K562 (cell line): ENCODE results near the gene MARS1. TPM values are rescaled to one million over a fixed set of nuclear protein-coding genes. Genes with fewer than 3 reads are reported as not detected.

Experiments used
- CC2D1A ChIP-seq: fragments of 450-650 bp; IDR thresholded peaks from 2 replicates; pipeline ENCODE4 v1.6.1; 2017; ENCODE audit warnings: mild to moderate bottlenecking
- CXXC5 ChIP-seq: fragments of 250-450 bp; sonication (Bioruptor Pico); IDR thresholded peaks from 2 replicates; pipeline ENCODE4 v1.8.0; 2022; ENCODE audit warnings: inconsistent platforms, mild to moderate bottlenecking, moderate library complexity
- ESRRB ChIP-seq: fragments of 250-450 bp; sonication (Bioruptor Pico); IDR thresholded peaks from 2 replicates; pipeline ENCODE4 v1.5.0; 2020; ENCODE audit warnings: mild to moderate bottlenecking, moderate library complexity, borderline replicate concordance
- FIP1L1 ChIP-seq: fragments of 200-400 bp; formaldehyde crosslinking; IDR thresholded peaks from 2 replicates; pipeline ENCODE4 v1.6.1; 2018; ENCODE audit warnings: mild to moderate bottlenecking, low read depth, low read length; ENCODE audit not compliant: poor library complexity, severe bottlenecking
- KAT2B ChIP-seq: IDR thresholded peaks from one replicate; pipeline ENCODE4 v1.6.1; 2012; ENCODE audit warnings: low read depth, mild to moderate bottlenecking, control low read depth, inconsistent platforms, low read length, moderate library complexity
- KAT7 ChIP-seq: sonication (generic); formaldehyde crosslinking; IDR thresholded peaks from 2 replicates; pipeline ENCODE4 v1.8.0; 2022; ENCODE audit warnings: missing genetic modification reagents, mild to moderate bottlenecking, borderline replicate concordance
- NRF1 ChIP-seq, 2 experiments: fragments of 450-650 bp; IDR thresholded peaks in 1 of 2; conservative IDR thresholded peaks in 1 of 2; 2 replicates each; pipeline ENCODE4 v1.6.1; 2014; ENCODE audit warnings: mild to moderate bottlenecking in 2 of 2
- RAD21 ChIP-seq, 2 experiments: fragments of 250-450 bp in 1 of 2; fragments of 450-650 bp in 1 of 2; sonication (Bioruptor Pico) in 1 of 2; formaldehyde crosslinking in 1 of 2; IDR thresholded peaks in 1 of 2; conservative IDR thresholded peaks in 1 of 2; 2 replicates each; pipeline versions ENCODE4 v1.4.0 to v1.8.0; 2020 to 2022; ENCODE audit warnings: mild to moderate bottlenecking in 2 of 2, moderate library complexity in 1 of 2
- SOX6 ChIP-seq: fragments of 450-650 bp; IDR thresholded peaks from 2 replicates; pipeline ENCODE4 v1.6.1; 2014; ENCODE audit warnings: mild to moderate bottlenecking
- STAT5B ChIP-seq: fragments of 250-450 bp; sonication (Bioruptor Pico); IDR thresholded peaks from 2 replicates; pipeline ENCODE4 v1.8.0; 2021; ENCODE audit warnings: mild to moderate bottlenecking, inconsistent platforms
- TBP ChIP-seq: optimal IDR thresholded peaks from 2 replicates; pipeline ENCODE3; 2011; ENCODE audit warnings: low read depth, low read length, improper control_type of control experiment
- ZNF143 ChIP-seq: sonication (generic); formaldehyde crosslinking; IDR thresholded peaks from 2 replicates; pipeline ENCODE4 v1.9.0; 2022; ENCODE audit warnings: mild to moderate bottlenecking, missing genetic modification reagents
- ZNF232 ChIP-seq: sonication (generic); formaldehyde crosslinking; IDR thresholded peaks from 2 replicates; pipeline ENCODE4 v1.8.0; 2022; ENCODE audit warnings: mild to moderate bottlenecking, missing genetic modification reagents
- polyA plus RNA-seq, 8 experiments: library from polyadenylated mRNA; depleted of rRNA in 4 of 8; stranded (reverse) in 5 of 8; unstranded in 3 of 8; fragments of >200 nt; fragmentation: Nextera tagmentation in 2 of 8; fragmentation: Illumina TruSeq in 1 of 8; extraction: Ambion mirVana in 2 of 8; extraction: Trizol in 1 of 8; gene quantifications; 2 replicates each; pipeline versions ENCODE4 v1.2.1 to v1.2.3, GENCODE V29; 2011 to 2014; ENCODE audit warnings: inconsistent platforms in 1 of 8, missing spikeins in 1 of 8
- total RNA-seq, 7 experiments: library from RNA; depleted of rRNA in 6 of 7; stranded (reverse); fragments of >200 nt in 6 of 7; fragmentation: Illumina TruSeq in 2 of 7; extraction: Trizol in 2 of 7; gene quantifications; 2 replicates each; pipeline versions ENCODE4 v1.2.1 to v1.2.3, GENCODE V29; 2011 to 2021; ENCODE audit warnings: low replicate concordance in 1 of 7
- TF ChIP-seq, protein P1 (sequence below): fragments of 450-650 bp; IDR thresholded peaks from 2 replicates; pipeline ENCODE4 v1.6.1; 2016; ENCODE audit warnings: borderline replicate concordance
- TF ChIP-seq, protein P2 (sequence below): fragments of 450-650 bp; IDR thresholded peaks from 2 replicates; pipeline ENCODE4 v1.6.1; 2016
- TF ChIP-seq, protein P3 (sequence below): sonication (generic); formaldehyde crosslinking; IDR thresholded peaks from 2 replicates; pipeline ENCODE4 v1.5.0; 2020; ENCODE audit warnings: missing genetic modification reagents
- TF ChIP-seq, protein P4 (sequence below): sonication (generic); formaldehyde crosslinking; IDR thresholded peaks from 2 replicates; pipeline ENCODE4 v1.8.1; 2023; ENCODE audit warnings: missing genetic modification reagents, mild to moderate bottlenecking, borderline replicate concordance

The MARS1 gene
- total and polyA plus RNA-seq, 9 of the 15 experiments (the other 6 are each of a cell fraction or from before 2014, with no cell fraction given) = 117 to 382 (median 220) TPM

DNA sequence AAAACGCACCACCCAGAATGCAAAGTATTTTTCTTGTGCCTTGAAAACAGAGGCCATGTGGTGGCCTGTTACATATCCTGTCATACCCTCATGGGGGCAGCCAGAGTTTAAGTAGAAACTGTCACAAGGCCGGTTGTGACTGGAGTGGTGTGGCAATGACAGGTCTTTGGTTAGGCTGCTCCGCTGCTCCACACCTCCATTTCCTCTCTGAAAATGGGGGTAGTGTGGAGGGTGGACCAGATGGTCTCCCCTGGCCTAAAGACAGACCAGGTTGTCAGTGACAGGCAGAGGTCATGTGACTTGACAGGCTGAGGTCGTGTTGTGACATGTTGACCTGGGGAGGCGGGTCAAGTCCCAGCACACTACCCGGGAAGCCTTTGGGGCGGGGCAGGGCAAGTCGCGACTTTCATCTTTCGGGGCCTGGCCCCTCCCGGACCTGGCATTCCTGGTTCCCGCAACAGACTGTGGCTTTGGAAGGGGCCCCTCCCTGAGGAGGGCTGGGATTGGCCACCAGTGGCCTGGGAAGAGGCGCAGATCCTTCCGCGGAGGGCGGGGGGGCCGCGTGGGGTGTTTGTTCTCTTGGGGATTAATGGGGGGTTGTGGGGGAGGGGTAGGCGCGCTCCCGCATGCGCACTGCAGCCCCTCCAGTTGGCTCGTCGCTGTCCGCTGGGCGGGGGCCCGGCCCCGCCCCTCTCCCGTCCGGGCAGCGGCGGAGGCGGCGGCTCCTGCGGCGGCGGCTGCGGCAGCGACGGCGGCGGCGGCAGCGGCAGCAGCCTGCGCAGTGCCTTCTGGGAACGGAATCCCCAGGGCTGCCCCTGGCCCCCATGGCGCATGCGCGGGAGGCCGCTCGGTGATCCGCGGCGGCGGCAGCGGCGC lies 34.4 kb downstream of the MARS1 start, which contains the start of gene MBD6 (continued):
- TF ChIP-seq, protein P1, sequence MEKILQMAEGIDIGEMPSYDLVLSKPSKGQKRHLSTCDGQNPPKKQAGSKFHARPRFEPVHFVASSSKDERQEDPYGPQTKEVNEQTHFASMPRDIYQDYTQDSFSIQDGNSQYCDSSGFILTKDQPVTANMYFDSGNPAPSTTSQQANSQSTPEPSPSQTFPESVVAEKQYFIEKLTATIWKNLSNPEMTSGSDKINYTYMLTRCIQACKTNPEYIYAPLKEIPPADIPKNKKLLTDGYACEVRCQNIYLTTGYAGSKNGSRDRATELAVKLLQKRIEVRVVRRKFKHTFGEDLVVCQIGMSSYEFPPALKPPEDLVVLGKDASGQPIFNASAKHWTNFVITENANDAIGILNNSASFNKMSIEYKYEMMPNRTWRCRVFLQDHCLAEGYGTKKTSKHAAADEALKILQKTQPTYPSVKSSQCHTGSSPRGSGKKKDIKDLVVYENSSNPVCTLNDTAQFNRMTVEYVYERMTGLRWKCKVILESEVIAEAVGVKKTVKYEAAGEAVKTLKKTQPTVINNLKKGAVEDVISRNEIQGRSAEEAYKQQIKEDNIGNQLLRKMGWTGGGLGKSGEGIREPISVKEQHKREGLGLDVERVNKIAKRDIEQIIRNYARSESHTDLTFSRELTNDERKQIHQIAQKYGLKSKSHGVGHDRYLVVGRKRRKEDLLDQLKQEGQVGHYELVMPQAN = peak; percentile 97
- TF ChIP-seq ESRRB (CRISPR knock-in tag) (no peak), NRF1 (conservative IDR thresholded peaks at IDR 0.05 in 1 of 2, IDR thresholded peaks at IDR 0.05 in 1 of 2) (peak; percentile 91 to 92), STAT5B (CRISPR knock-in tag) (no peak), SOX6 (peak; percentile 74; the same call in 1 of the 2 replicates), FIP1L1 (peak; percentile 50), ZNF232 (no peak), KAT7 (CRISPR knock-in tag) (peak; percentile 64; the same call in 1 of the 2 replicates), TBP (peak; percentile 68), CXXC5 (CRISPR knock-in tag) (peak; percentile 74), RAD21 (CRISPR knock-in tag; conservative IDR thresholded peaks at IDR 0.05 in 1 of 2, IDR thresholded peaks at IDR 0.05 in 1 of 2) (peak in 1 of 2 experiments; percentile 44; a peak in 1 of 4 replicates), KAT2B (peak; percentile 69), CC2D1A (0 out of 2 replicates have a peak, but pooled peaks have one; percentile 33), ZNF143 (CRISPR knock-in tag) (peak; percentile 66)
- TF ChIP-seq, protein P2, sequence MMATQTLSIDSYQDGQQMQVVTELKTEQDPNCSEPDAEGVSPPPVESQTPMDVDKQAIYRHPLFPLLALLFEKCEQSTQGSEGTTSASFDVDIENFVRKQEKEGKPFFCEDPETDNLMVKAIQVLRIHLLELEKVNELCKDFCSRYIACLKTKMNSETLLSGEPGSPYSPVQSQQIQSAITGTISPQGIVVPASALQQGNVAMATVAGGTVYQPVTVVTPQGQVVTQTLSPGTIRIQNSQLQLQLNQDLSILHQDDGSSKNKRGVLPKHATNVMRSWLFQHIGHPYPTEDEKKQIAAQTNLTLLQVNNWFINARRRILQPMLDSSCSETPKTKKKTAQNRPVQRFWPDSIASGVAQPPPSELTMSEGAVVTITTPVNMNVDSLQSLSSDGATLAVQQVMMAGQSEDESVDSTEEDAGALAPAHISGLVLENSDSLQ = peak; percentile 95
- TF ChIP-seq, protein P3, sequence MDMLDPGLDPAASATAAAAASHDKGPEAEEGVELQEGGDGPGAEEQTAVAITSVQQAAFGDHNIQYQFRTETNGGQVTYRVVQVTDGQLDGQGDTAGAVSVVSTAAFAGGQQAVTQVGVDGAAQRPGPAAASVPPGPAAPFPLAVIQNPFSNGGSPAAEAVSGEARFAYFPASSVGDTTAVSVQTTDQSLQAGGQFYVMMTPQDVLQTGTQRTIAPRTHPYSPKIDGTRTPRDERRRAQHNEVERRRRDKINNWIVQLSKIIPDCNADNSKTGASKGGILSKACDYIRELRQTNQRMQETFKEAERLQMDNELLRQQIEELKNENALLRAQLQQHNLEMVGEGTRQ (CRISPR knock-in tag) = peak; percentile 89
- TF ChIP-seq, protein P4, sequence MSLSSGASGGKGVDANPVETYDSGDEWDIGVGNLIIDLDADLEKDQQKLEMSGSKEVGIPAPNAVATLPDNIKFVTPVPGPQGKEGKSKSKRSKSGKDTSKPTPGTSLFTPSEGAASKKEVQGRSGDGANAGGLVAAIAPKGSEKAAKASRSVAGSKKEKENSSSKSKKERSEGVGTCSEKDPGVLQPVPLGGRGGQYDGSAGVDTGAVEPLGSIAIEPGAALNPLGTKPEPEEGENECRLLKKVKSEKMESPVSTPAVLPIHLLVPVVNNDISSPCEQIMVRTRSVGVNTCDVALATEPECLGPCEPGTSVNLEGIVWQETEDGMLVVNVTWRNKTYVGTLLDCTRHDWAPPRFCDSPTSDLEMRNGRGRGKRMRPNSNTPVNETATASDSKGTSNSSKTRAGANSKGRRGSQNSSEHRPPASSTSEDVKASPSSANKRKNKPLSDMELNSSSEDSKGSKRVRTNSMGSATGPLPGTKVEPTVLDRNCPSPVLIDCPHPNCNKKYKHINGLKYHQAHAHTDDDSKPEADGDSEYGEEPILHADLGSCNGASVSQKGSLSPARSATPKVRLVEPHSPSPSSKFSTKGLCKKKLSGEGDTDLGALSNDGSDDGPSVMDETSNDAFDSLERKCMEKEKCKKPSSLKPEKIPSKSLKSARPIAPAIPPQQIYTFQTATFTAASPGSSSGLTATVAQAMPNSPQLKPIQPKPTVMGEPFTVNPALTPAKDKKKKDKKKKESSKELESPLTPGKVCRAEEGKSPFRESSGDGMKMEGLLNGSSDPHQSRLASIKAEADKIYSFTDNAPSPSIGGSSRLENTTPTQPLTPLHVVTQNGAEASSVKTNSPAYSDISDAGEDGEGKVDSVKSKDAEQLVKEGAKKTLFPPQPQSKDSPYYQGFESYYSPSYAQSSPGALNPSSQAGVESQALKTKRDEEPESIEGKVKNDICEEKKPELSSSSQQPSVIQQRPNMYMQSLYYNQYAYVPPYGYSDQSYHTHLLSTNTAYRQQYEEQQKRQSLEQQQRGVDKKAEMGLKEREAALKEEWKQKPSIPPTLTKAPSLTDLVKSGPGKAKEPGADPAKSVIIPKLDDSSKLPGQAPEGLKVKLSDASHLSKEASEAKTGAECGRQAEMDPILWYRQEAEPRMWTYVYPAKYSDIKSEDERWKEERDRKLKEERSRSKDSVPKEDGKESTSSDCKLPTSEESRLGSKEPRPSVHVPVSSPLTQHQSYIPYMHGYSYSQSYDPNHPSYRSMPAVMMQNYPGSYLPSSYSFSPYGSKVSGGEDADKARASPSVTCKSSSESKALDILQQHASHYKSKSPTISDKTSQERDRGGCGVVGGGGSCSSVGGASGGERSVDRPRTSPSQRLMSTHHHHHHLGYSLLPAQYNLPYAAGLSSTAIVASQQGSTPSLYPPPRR (CRISPR knock-in tag) = peak; percentile 64; the same call in 1 of the 2 replicates
